HG03064 (cell line): ENCODE data around the gene PTRH2.

Experiments
- ATAC-seq: cut with Tn5 transposase; IDR thresholded peaks from one replicate; pipeline ENCODE4 v1.9.1; 2021; ENCODE audit warnings: low read depth; ENCODE audit not compliant: unreplicated experiment

The PTRH2 gene

DNA sequence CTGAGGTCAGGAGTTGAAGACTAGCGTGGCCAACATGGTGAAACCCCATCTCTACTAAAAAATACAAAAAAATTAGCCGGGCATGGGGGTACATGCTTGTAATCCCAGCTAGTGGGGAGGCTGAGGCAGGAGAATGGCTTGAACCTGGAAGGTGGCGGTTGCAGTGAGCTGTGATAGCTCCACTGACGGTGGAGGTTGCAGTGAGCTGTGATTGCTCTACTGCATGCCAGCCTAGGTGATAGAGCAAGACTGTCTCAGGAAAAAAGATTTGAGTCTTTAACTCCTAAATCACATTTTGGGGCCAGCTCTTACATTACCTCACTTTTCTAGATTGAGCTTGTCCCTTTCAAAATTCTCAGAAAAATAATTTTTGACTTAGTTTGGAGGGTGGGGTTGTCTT, 15.4 kb upstream of the PTRH2 start:
- no peak for ATAC-seq

DNA sequence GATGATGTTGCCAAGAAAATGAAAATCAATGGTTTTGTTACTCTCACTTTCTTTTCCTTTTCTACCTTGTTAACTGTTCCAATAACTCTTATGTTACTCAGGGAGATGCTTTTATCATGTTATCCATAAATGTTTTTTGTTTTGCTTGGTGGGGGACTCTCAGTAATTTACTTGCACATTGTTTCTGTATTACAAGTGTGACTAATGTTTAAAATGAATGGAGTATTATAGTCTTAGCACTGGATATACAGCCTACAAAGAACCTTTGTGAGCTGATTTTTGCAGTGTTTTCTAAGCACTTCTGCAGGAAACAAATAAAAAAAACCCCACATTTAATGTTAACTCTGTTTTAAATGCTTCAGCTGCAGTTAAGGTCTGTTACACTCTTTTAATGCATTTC, 12.3 kb upstream of the PTRH2 start:
- ATAC-seq: no peak

DNA sequence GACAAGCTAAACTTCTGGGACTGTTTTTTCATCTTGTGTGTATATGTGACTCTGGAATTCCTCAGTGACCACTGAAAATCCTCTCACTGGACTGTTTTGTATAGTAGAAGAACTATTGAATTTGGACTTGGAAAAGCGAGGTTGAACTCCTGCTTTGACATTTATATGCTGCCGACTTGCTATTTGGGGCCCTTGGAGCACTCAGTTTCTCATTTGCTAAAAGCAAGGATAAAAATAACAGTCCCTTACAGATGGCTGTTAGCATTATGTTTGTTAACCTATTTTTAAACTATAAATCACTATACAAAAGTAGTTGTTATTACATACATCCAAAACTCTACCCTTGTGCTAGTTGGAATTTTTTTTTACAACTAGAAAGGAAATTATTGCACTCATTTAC, 9.2 kb upstream of the PTRH2 start:
- no peak for ATAC-seq

DNA sequence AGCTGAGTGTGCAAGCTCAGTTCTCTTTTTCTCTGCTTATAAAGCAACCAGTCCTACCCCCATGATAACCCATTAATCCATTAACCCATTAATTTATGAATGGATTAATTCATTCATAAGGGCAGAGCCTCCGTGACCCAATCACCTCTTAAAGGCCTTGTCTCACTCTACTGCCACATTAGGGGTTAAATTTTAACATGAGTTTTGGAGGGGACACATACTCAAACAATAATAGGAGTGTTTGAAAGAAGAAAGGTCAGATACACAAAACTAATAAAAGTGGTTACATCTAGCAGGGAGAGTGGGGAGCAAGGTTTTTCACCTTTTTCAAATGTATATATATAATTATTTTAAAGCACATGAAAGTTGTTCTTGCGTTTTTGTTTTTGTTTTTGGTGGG, 7.0 kb upstream of the PTRH2 start:
- ATAC-seq: no peak

DNA sequence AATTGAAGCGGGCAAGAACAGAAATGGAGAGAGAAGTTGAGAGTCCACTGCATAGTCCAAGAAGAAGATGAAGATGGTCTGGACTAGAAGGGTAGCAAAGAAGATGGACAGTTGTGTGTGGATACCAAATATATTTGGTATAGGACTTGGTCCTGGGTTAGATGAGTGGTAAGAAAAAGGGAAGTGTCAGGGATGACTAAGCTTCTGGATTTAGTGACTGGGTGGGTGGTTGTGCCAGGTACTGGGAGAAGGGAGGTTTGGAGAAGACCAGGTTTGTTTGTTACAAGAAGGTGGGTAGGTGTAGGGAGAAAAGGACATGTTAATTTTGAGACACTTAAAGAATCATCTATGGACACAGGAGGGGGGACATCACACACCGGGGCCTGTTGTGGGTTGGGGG, 5.6 kb upstream of the PTRH2 start:
- ATAC-seq: no peak

DNA sequence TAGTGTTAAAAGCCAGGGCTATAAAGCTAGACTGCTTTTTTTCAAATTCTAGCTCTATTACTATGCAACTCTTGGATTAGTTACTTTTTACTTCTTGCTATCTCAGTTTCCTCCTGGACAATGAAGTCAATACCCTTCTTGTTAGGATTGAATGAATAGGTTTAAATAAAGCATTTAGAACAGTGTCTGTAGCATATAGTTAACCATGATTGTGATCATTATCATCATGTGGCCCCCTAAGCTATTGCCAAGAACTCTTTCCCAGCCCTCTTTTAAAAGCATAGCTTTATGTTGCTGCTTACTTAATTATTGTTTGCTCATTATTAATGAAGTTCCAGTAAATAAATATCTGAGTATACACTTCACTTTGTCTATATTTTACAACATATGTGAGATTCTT, 4.7 kb upstream of the PTRH2 start:
- ATAC-seq: no peak

DNA sequence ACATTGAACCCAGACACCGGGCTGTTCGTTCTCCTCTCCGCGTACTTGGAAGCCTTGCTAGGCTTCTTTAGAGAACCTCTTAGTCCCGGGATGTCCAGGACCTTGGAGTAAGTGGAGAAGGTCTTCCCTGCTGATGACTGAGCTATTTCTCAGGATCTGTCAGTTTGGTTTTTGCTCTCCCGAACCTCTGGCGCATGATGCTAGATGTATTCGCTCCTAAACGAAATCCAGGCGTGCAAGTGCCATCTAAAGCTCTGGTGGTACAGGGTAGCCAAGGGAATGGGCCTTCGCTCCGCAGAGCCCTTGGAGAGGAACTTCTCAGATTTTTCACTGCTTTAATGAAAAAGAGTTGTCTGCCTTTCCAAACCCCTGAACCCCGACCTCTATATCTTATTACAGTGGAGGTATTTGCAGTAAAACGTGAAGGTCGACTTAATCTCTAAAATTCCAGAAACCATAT, 771 bp upstream of the PTRH2 start:
- ATAC-seq: no peak

DNA sequence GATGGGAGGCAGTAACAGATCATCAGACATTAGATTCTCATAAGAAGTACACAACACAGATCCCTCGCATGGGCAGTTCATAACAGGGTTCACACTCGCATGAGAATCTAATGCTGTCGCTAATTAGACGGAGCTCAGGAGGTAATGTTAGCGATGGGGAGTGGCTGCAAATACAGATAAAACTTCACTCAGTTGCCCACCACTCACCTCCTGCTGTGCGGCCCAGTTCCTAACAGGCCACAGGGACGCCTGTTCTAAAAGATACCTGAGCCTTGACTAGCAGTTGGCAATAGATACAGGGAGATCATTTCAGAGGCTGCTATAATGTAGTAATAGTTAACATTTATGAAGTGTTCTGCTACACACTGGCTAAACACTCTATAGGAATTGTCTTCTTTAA, 4.9 kb downstream of the PTRH2 start:
- ATAC-seq: no peak

DNA sequence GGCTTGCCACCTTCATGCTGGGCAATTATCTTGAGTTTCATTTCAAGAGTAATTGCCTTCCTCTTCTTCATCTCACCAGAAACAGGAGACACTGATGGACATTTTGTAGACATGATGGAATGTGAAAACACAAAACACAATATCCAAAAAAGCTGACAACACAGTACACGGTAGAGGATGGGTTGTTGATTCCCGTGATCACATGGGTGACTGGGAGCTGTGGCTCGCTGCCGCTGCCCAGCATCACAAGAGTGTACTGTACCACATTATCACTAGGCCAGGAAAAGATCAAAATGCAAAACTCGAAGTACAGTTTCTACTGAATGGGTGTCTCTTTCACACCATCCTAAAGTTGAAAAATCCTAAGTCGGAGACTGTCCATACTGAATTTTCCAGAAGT, 7.4 kb downstream of the PTRH2 start:
- ATAC-seq: no peak

DNA sequence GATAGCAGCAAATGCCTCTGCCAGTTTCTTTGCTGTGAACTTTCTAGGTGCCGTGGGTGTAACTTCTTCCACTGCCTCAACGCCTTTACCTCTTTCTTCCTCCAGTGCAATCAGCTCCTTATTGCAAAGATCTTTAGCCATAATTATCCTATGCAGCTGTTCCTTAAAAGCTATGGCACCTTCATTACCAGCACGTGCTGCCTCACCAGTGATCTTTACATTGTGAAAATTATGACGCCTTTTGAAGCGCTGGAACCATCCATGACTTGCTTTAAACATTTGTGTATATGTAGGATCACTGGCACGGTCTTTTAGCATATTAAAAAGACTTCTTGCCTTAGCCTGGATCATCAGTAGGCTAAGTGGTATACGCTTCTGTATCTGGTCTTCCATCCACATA, 8.0 kb downstream of the PTRH2 start:
- no peak for ATAC-seq

DNA sequence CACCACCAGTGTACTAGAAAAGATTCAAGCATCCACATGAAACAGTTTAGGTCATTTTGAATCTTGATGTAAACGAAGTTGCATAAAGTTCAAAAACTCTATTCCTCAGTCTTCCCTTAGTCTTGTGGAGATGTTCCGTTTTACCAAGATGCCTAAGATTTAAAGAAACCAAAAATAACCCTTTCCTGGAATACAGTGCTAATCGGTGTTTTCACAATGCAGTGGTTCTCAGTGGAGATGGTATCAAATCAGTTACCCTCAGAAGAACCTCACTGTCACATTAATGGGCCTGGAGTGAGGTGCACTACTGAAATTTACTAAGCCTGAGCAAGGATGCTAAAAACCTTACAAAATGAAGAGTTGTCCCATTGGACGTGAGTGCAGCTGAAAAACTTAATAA, 9.1 kb downstream of the PTRH2 start:
- no peak for ATAC-seq

DNA sequence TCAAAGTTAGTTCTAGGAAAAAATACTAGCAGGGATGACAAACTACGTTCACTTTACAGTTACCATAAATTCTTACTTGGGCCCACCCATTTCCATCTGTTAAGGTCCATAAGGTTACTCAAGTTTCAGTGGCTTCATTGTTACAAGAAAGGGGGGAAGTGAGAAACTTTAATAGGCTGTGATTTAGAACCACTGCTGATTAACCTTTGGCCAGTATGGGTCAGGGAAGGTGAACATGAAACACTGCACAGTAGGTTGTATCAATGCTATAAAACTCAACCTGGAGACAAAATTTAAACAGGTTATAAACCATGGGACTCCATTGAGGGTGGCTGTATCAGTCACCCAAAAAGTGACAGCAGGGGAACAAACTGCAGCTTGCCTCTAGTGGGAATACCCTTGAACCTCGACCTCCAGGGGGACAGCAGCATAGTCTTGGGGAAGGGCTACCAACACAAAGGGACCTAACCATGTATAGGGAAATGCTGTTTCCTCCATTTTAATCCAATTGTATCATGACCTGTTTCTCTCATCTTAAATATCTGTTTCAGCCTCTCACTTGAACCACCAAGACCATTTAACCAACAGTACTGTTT, 10.4 kb downstream of the PTRH2 start:
- ATAC-seq: no peak

DNA sequence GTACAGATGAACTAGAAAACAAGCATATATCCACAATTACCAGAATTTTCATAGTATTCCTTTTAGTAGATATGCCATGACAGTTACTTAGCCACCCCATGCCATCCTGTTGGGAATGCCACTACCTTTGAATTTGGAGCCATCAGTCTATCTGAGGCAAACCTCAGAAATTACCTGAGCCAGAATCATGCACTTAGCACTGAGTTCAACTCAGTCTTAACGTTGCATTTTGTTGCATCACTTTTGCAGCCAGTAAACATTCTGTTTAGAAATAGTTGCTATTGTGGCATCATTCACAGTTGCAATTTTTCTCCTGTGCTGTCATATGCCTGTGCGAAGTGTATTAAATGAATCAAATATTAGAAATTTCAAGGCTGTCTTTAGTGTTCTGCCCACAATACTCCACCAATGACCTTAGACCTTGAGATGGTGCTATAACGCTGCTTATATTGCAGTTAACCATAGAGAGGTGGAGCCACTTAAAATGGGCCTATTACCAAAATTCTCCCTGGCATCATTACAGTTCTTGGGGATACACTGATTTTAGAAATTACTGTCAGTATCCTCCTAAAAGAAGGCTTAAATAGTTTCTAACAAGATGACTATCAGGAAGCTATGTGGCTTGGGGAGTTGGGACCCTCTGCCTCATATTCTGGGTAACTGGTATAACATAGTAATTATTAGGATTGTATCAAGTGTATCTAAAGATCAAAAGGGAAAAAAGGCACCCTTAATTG, 11.1 kb downstream of the PTRH2 start:
- ATAC-seq: no peak

DNA sequence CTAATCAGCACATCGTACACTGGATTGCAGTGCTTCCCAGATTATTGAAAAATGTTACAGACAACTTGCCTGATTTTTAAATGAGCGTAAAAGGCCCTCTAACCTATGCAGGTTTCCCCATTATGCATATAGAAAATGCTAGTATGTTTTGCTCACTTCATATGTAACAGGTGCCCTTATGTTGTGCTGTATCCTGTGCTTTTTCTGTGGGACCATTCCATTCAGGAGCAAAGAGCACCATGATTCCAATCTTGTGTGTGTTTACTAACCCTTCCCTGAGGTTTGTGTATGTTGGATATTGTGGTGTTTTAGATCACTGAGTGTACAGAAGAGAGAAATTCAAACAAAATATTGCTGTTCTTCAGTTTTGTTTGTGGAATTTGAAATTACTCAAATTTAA, 12.9 kb downstream of the PTRH2 start:
- no peak for ATAC-seq

DNA sequence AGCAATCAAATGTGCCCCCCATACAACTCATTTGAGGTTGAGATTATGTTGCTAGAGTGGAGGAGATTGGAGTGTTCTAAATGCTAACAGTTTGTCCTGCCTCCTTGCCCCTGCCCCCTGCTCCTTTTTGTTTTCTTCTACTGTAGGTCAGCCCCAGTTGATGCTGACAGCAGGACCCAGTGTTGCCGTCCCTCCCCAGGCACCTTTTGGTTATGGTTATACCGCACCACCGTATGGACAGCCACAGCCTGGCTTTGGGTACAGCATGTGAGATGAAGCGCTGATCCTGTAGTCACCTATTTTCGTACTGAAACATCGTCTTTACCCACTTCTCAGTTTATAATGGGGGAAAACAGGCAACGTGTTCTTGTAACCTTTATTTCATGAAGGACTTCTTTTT, 13.6 kb downstream of the PTRH2 start:
- ATAC-seq: no peak

DNA sequence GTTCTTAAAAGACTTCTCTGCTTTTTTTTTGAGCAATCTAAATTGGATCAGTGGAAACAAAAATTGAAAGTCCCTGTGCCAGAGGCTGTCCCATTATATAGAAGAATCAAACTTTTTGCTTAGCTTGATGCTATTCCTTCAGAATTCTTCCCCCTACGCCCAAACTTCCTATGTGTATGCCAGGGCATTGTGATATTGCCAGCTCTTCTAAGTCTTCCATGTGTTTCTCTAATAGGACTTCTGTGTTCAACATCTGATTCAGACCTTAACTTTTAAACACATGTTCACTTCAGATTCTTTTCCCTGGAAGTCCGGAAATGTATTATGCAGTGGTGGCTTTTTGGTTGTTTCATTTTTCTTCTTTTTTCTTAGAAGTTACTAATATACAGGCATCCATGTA, 18.7 kb downstream of the PTRH2 start:
- ATAC-seq: no peak

DNA sequence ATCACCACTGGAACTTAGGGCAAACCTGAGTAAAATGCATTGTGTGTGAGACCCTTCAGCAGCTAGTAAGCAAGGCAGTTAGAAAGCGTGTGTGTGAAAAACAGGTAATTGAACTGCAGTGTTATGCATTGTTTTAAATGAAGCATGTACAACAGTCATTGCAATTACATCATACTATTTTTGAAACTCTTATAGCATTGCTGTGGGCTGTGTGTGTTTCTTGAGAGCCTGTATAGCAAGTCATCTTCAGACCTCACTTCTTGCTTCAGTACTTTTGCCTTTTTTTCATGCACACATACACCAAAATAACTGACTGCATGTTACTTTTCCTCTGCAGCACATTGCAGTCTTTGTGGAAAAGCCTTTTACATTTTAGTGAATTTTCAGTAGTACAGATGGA, 19.2 kb downstream of the PTRH2 start:
- no peak for ATAC-seq

DNA sequence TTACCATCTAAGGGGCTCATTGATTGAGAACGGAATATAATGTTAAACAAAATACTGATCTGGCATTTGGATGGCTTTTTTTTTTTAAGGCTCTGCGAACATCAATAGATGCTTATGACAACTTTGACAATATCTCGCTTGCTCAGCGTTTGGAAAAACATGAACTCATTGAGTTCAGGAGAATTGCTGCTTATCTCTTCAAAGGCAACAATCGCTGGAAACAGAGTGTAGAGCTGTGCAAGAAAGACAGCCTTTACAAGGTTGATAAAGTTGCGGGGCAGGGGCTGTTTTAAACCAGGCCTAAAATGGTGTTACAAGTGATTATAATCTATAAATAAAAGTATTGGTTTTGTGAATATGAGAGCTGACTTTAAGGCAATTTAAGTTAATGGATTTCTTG, 22.3 kb downstream of the PTRH2 start:
- no peak for ATAC-seq

DNA sequence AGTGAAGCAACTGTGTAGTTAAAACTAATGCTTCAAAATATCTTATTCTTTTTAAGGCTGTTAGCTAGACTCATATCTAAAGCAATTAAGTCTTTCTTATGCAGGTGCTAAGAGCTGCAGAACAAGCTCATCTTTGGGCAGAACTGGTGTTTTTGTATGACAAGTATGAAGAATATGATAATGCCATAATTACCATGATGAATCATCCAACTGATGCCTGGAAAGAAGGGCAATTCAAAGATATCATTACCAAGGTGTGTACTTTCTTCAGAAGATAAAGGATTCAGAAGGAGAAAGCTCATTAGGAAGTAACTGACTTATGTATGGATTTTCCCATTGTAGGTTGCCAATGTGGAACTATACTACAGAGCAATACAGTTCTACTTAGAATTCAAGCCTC, 23.9 kb downstream of the PTRH2 start:
- no peak for ATAC-seq

DNA sequence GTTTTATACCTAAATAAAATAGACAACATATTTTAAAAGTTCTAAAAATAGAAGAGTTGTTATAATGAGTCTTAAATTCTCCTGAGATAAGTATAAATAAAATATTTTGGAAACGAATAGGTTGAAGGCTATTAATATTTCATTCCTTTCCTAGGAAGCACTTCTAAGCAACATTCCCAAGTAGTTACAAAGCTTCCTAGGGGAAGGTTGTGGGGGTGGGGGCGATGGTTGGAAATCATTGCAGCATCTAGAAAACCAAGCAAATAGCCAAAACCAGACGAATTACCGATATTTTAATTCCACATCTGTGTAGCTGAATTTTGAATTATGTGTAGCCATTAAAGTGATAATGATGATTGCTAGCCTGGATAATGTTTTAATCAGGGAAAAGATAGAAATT, 26.9 kb downstream of the PTRH2 start:
- ATAC-seq: no peak

DNA sequence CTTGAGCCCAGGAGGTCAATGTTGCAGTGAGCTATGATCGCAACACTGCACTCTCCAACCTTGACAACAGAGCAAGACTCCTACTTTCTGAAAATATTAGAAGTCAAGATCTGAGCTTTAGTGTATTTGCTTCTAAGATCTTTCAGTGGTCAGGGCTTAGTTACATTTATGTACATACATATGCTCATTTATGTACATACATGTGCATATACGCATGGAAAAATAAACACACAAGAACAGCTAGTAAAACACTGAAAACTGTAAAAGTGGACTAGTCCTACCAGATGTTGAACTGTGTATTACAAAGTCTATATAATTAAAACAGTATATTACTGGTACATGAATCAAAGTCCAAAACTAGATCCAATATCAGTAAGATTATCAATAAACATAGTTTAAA, 28.3 kb downstream of the PTRH2 start:
- no peak for ATAC-seq

DNA sequence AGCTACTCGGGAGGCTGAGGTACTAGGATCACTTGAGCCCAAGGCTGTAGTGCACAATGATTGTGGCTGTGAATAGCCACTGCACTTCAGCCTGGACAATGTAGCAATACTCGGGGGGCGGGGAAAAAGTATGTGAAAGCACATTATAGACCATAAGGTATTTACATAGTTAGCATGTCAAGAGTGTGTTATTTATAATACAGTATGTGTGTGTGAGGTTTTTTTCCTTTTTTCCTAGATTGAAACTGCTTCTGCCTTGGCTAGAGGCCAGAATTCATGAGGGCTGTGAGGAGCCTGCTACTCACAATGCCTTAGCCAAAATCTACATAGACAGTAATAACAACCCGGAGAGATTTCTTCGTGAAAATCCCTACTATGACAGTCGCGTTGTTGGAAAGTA, 30.5 kb downstream of the PTRH2 start:
- ATAC-seq: no peak

DNA sequence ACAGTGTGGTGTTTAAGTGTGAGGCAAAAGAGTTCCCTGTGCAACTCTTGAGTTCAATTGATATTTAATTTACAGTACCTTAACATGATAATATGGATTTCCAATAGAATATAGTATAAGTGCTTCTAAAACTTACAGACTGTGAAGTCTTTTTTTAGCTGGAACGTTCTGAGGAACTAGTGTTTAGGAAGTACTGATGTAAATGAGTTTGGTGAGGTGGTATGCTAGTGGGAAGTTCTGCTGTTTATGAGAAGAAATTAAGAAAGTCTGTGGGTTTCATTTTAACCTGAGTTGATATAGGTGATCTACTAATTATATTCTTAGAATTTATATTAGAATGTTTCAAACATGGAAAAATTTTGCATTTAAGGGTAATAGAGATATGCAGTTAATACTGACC, 32.0 kb downstream of the PTRH2 start:
- ATAC-seq: no peak
